CD4-positive, alpha-beta T cell treated with Interleukin-6 at 100 ng/mL for 8 hours (primary cell): ENCODE results near the gene SLC7A9.

Experiments
- DNase-seq: peaks from one replicate; pipeline ENCODE4 v3.0.0-alpha.2; 2020; ENCODE audit warnings: mixed read lengths, low spot score

The SLC7A9 gene

DNA sequence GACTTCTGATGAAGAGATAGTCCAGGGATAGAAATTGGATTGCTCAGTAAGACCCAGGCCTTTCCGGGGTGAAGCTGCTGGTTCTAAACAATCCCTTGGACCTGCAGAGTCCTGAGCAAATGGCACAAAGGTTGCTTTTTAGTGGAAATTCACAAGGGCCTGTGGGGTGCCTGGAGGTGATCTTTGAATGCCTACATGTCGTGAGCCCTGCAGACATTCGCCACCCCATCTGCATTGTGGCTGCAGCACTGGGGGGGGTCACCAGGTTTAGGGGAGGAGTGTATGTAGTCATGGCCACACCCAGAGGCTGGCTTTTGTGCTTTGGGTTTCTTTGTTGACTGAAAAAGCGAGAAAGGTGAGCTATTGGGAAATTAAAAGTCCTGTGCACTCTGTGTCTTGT, 41.4 kb downstream of the SLC7A9 start:
- DNase-seq, result no peak

DNA sequence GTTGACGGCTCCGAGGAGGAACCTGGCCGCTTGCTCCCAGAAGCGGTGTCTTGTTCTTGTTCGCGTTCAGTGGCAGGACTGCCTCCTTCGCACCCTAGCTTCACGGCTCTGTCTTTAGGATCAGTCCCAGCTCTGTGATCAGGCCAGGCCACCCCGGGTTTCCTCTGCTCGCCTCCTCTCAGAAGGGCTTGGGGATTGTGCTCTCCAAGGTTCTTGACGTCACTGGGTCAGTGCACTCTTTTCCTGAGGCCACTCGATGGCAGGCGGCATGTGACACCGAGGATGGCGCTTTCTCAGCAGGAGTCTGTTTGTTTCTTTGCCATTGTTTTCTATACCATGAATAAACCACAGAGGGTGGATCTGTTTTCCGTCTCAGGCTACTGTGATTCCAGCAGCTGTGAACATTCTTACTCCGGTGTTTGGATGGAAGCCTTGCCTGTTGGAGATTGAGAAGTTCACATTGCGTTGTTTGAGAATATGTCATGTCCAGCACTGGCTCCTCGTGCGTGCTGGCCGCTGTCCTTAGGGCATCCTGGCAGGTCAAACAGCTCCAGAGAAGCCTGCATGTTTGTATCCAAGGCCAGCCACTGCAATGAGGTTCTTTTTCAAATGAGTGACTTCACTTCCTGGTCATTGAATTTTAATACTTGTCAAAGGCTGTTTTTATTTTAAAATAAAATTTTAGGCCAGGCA, 44.5 kb downstream of the SLC7A9 start:
- no peak for DNase-seq

DNA sequence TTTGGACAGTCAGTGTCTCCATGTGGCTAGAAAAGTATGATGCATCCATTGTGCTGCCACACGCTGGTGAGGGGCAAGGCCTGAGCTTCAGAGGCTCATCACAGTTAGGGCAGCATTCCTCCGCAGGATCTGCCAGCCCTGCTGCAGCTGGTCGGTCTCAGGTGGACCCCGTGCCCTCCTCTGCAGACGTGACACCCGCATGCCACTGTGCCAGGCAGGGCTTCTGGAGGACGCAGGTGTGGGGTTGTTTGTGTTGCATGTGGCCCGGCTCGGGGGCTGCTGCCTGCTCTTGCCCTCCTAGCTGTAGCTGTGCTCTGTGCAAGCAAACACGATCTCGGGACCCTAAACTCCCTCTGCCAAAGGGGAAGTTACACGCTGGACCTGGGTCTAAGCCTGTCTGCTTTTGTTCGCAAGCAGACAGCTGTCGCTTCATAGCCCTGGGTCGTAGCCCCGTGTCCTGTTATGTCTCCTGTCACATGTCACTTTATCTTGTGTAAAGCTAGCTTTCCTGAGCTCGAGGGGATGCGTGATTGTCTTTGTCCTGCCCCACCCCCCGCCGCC, 45.3 kb downstream of the SLC7A9 start:
- DNase-seq, result no peak

DNA sequence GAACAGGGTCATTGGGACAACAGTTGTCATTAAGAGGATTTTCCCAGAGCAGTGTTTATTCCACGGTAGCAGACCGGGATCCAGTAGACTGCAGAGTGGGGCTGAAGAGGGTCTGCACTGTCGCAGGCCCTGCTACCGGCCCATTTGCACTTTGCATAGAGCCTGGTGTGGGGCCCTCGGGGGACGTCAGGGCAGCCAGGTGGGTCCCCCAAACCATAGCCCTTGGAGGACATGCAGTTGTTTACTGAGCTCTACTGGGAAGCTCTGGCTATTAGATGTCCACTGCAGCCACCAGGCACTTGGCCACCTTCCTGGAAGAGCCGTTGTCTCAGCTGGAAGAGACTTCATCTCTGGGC, 45.8 kb downstream of the SLC7A9 start:
- DNase-seq, result no peak

DNA sequence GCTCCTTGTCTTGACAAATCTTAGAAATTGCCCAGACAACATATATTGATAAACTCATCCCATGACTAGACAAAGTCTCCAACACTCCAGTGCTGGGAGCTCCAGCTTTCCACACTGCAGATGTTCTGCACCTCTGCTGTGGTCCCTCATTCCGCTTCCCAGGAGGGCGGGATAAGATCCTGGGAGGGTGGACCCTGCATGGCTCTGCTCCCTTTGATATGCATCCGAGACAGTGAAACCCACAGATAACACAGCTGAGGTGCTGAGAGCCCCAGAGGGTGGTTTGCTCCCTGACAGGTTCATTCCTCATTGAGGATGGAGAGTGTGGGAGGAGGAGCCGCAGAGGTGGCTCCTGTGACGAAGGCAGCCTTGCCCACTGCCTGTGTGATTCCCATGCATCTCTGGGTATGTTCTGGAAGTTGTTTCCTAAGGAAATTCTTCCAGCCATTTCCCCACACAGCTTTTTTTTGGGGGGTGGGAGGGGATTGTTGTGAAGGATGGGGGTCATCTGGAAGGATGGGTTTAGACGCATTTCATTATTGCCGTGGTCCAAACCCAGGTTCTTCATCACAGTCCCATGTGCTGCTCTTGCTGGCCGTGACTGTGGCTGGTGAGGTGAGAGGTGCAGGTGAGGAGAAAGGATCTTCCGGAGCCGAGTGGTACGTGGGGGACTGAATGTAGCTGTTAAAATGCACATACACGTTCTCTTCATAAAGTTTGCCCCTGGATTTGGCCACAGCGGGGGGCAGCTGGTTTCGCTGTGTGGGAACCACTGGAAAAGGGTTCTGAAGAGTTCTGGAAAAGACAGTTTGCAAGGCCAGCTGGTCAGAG, 46.4 kb downstream of the SLC7A9 start:
- no peak for DNase-seq

DNA sequence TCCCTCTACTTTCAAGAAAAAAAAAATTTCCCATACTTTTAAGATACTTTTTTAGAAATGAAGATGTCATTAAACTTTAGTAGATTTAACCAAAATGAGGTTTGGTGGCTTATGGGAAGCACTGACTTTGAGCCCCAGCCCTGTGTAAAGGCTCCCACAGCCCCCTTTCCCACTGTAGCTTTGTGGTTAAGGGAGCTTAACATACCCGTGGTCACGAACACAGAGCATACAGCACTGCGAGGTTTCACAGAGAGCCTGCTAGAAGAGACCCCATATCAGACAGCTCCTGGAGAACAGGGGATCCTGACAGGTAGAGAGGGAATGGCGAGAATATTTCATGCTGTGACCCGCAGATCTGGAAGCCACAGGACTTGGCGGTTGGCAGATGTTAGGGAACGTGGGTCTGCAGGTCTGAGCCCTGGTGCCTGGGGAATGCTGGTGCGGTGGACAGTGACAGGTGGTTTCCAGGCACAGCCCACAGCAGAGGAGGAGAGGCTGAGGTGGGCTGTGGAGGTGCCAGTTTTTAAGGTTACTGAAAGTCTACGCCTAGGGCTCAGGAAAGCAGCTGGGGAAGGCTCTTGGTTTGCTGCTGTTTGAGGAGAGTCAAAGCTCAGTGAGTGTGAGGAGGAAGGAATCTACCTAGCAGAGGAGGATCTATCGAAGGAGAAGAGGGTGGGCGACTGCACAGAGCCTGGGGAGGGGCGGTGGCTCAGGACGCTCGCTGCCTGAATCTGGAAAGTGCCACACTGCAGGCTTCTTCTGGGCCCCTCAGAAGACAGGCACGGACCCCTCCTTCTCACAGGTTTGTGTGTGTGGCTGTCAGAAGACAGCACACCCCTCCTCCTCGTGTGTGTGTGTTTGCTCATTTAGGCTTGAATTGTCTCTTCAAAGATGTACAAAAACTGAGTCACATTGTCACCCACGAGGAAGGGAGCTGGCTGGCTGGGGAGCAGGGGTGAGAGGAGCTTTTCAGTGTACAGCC, 49.9 kb downstream of the SLC7A9 start:
- no peak for DNase-seq

DNA sequence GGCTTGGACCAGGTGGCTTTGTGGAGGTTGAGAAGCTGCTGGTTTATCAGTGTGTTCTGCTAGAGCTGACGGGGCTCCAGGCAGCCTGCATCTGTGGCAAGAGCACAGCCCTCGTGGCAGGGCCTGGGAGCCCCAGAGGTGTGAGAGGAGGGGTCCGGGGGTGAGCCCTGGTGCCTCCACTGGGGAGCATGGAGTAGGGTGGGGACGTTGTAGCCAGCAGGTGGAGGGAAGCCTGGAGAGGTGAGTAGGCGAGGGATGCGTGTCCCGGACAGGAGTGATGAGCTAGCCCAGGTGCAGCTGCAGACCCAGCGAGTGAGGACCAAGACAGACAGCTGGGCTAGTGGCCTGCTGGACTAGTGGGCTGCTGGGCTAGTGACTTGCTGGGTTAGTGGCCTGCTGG, 51.0 kb downstream of the SLC7A9 start:
- no peak for DNase-seq

DNA sequence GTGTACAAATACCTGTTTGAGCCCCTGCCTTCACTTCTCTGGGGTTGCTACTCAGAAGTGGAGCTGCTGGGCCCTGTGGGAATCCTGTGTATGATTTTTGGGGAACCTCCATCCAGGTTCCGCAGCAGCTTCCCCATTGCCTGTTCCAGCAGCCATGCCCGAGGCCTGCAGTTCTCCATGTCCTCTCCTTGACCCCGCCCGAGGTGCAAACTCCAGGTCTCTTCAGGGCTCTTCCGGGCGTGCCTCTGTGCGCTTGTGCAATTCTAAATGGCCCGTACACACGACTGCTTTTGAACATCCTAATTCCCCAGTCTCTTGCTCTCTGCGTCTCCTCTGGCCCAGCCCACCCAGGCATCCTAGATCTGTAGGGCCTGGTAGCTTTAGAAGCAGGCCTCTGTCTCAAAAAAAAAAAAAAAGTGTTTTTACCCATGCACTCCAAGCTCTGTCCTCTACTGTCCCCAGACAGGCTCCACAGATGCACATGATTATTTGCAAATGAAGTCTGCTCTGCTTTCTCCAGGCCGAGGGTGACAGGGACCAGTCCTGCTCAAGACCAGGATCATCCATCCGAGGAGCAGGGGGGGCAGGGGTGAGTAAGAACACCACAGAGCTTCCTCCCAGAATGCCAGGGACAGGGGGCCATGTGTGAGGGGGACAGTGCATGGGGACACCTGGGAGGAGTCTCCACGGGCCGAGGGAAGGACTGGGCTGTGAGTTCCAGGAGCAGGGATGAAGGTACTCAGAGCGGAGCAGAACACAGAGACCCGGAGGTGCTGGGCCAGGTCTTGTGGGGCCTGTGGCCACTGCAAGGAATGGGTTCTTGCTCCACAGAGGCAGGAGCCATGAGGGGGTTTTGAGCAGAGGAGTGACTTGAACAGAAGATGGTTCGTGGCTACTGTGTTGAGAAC, 51.7 kb downstream of the SLC7A9 start:
- DNase-seq, result no peak

DNA sequence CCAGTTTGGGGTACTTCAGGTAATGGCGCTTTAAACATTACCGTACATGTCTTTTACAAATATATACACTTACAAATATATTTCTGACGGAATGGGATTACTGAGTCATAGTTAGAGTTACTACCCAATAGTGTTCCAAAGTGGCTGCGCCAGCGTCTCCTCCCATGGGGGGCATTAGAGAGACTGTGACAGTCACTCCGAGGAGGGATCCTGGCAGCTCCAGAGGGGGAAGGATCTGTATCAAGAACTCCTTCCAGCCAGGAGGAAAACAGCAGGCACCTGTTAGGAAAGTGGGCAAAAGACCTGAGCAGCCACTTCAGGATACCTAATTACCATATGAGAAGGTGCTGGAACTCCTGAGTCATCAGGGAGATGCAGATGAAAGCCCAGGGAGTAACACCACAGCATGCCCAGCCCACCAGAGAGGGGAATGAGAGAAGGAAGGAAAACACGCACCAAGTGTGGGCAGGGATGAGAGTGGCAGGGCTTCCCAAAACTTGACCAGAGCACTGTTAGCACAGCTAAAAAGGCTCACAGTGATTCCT, 52.9 kb downstream of the SLC7A9 start:
- DNase-seq, result no peak

DNA sequence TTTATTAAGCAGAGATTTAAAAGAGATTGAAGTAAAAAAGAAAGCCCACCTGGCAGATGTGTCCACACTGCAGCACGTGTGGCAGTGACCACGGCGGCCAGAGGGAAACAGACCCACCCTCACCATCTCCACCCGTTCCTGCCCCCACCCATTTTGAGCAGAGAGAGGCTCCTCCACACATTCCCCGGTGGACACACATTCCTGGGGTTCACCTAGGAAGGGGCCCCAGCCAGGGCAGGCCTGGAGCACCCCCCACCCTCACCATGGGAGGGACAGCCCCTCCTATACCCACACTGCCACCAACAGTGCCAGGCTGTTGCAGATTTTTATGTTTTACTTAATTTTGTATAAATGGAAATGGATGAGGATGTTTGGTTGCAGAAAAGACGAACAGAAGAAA, 54.9 kb downstream of the SLC7A9 start:
- DNase-seq, result no peak

DNA sequence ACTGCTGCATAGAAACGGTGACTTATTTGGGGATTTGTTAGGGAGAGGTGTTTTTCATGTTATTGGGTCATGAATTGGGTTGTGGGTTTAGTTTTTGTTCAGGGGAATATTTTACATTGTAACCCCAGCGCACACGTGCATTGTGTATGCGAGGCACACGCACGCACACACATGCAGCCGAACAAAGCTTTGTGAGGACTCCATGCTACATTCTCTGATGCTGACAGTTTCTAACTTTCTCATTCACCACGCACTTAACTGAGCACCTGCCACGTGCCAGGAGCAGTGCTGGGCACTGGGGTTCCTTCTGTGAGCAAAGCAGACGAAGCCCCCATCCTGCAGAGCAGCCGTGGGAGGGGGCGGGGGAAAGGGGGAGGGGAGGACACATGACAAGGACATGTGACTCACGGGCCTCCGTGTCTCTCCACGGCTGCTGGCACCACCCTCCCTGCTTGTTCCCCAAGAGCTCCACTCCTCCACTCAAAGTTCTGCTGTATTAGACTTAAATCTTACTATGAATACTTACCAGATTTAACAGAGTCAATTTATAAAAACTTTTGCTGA, 55.6 kb downstream of the SLC7A9 start:
- no peak for DNase-seq

DNA sequence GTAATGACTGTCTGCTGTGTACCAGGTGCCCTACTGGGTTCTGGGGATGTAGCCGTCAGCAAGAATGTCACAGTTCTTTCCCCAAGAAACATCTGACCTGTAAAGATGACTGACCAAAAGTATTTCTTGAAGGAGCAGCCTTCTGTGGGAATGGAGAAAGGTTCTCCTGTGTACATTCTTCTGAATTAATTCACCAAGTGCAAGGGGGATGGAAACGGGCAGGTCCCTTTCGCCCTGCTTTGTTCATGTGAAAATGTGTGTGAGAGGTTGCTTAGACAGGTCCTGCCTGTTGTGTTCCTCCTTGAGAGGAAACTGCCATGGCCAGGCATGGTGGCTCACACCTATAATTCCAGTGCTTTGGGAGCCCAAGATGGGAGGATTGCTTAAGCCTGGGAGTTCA, 57.0 kb downstream of the SLC7A9 start:
- no peak for DNase-seq

DNA sequence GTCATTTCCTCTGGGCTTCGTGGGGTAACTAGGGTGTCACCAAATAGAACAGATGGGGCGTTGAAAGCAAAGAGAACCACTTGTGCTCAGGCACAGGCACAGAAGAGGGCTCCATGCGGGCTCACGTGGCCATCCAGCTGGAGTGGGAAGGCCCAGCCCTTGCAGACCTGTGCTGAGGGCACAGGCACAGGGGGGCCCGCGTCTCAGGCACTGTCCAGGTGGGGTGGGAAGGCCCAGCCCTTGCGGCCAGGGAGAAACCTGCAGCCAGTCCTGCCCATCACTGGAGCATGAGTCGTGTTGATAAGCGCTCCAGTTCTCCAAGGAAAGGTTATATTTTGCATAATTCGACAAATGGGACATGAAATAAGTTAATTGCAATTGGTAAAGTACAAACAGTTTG, 57.5 kb downstream of the SLC7A9 start:
- DNase-seq, result no peak

DNA sequence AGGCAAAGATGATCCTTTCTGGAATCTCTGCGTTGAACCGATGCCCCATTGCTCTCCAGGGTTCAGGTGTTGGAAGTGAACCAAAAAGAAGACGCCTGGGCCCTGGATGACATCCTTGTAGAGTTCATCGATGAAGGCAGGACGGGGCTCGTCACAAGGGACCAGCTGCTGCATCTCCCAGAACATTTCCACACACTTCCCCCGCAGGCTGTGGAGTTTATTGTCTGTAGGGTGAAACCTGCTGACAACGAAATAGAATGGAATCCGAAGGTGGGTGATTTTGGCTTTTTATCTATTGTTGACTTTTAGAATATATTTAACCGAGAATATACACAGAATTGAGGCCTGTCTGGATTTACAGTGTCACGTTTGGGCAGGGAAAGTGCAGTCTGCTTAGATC, 58.4 kb downstream of the SLC7A9 start:
- no peak for DNase-seq

DNA sequence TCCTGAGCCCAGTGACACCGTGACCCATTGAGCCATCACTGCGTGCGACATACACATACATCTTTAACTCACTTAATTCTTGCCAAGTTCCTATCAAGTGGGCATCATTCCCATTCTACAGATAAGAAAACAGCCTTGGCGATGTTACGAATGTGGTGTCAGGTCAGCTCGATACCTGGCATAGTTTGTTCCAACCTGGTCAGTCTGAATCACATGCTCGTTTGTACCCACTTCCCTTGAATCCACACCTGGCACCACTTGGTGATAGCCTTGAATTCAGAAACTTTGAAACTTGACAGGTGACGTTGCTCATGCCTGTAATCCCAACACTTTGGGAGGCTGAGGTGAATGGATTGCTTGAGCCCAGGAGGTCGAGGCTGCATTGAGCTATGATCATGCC, 59.1 kb downstream of the SLC7A9 start:
- no peak for DNase-seq

DNA sequence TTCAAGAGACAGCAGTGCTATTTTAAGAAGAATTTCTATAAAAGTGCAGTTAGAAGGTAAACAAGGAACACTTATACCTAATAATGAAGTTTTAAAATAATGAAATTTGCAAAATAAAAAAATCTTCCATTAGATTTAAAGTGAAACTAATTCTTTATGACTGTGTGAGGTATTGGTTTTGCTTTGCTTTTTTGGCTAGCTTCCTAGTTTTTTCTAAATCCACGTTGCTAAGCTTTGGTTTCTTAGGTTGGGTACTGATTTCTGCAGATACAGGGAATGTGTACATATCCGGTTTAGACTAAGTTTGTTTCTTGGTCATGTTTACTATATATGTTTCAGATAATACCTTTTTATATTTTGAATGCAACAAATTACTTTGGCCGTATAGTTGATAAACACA, 59.8 kb downstream of the SLC7A9 start:
- no peak for DNase-seq

DNA sequence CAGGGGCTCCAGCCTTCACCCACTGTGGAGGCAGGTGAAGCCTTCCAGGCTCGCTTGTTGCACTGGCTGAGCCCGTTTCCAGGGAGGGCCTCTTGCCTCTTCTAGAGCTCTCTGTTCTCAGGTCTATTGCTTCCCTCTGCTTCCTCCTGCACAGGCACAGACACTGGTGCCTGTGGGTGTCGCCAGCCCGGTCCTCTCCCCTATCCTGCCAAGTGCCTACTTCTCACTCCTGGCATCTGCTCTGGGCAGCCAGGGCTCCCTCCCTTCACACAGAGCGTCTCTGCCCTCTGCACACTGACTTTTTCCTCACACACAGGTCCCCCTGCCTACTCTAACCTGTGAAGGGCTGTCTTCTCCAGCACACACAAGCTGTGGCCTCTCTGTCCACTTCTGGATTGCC, 60.3 kb downstream of the SLC7A9 start:
- no peak for DNase-seq

DNA sequence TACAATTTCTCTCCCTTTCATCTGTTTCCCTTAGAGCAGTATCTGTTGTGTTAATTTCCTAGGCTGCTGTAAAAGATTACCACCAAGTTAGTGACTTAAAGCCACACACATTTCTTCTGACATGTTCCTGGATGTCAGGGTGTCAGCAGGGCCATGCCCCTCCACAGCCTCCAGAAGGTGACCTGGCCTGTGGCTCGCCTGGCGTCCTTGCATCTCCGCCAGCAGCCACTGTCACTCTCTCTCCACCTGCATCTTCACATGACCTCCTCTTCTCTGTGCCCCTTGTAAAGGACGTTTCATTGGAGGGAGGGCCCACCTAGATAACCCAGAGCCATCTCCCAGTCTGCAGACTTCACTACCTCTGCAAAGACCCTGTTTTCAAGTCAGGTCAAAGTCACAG, 61.3 kb downstream of the SLC7A9 start:
- DNase-seq, result no peak

DNA sequence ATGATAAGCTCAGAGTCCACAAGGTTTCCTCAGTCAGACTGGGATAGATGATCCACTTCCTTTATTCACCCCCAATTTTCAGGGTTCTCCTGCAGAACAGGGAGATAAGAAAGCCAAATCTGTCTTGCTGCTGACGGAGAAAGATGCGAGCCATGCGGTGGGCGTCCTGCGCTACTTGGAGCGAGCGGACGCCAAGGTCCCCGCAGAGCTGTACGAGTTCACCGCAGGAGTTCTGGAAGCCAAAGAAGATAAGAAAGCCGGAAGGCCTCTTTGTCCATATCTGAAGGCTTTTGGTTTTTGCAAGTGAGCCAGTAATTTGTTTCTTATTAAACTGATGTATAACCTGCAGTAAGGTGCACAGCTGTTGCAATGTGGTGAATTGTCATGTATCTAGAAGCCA, 66.7 kb downstream of the SLC7A9 start:
- no peak for DNase-seq

DNA sequence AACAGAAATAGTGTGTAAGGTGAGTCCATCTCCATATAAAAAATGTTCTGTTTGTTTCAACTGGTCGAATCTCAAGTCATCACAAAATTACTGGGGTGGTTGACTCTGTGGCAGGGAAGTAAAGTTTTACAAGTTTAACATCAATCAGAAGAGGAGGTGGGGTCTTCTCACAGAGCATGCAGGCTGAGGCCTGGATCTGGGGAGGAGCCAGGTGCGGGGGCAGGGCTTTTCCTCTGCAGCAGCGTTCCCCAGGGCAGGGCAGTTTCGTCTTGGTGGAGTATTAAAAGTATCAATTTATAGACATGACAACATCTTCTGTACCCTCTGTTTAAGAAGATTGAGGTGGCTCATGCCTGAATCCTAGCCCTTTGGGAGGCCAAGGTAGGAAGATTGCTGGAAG, 68.8 kb downstream of the SLC7A9 start:
- no peak for DNase-seq

DNA sequence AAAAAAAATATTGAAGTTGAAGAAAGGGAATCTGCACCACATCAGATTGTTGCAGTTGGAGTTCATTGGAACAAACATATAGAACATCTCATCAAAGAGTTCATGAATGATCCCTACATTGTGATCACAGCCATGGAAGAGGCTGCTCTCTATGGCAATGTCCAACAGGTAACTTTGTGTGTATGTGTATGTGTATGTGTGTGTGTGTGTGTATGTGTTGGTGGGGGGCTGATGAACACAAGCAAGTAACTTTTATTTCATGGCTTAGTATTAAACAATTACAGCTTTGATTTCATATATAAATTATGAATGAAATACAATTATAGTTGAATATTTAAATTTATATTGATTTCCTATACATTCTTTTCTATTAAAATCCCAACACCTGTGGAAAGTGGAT, 69.4 kb downstream of the SLC7A9 start:
- DNase-seq, result no peak
